ENCODE results near the gene PLOD2.

The PLOD2 gene

GRCh38 chr3:146037697-146038096 lies 123.3 kb downstream of the PLOD2 start:
- no peak for DNase-seq (ENCODE audit: low read depth)

- no peak for DNase-seq (ENCODE audit: low read depth)
These were observed 124.7 kb downstream of the PLOD2 start for GRCh38 chr3:146036281-146036680.

- DNase-seq (ENCODE audit: low read depth), result no peak
These were observed 125.6 kb downstream of the PLOD2 start for GRCh38 chr3:146035366-146035765.

- no peak for DNase-seq (ENCODE audit: low read depth)
These were observed 127.0 kb downstream of the PLOD2 start for GRCh38 chr3:146033950-146034349.

- DNase-seq (ENCODE audit: low read depth), result no peak
These were observed 134.4 kb downstream of the PLOD2 start for GRCh38 chr3:146026547-146026946.

- no peak for DNase-seq (ENCODE audit: low read depth)
These were observed 136.7 kb downstream of the PLOD2 start for GRCh38 chr3:146024260-146024659.

GRCh38 chr3:146020969-146021368 lies 140.0 kb downstream of the PLOD2 start:
- DNase-seq (ENCODE audit: low read depth), result no peak

- DNase-seq (ENCODE audit: low read depth), result no peak
These were observed 141.5 kb downstream of the PLOD2 start for GRCh38 chr3:146019508-146019907.

Data from stimulated activated CD8-positive, alpha-beta memory T cell treated with anti-CD3 and anti-CD28 coated beads, Interleukin-12 subunit alpha, Interleukin-12 subunit beta, amount 100 ng/mL, for 1 hour (primary cell).